CD4-positive, alpha-beta T cell (primary cell): ENCODE data around the gene OBP2B. TPM values are rescaled to one million over a fixed set of nuclear protein-coding genes. Genes with fewer than 3 reads are reported as not detected.

Experiments
- ATAC-seq: fragments of 200-7000 bp; cut with Tn5 transposase; one replicate; pipeline ENCODE4 v1.10.0; 2022; ENCODE audit warnings: mild to moderate bottlenecking; ENCODE audit not compliant: poor library complexity
- CTCF ChIA-PET: fragments of 350-600 bp; sonication (Branson Sonifier 250); formaldehyde crosslinking; loops from one replicate; lab custom pipeline; 2021; ENCODE audit warnings: antibody characterized with exemption, inconsistent platforms; lab: Charles Lee
- POLR2A ChIA-PET: fragments of 350-600 bp; sonication (Branson Sonifier 250); formaldehyde crosslinking; loops from one replicate; lab custom pipeline; 2021; ENCODE audit warnings: antibody characterized with exemption, inconsistent platforms; lab: Charles Lee
- DNase-seq, 14 experiments: peaks; one replicate each; pipeline ENCODE4 v3.0.0-alpha.2; 2013 to 2020; ENCODE audit warnings: mixed read lengths in 2 of 14
- H3K27ac ChIP-seq, 2 donors: one replicate each; pipeline versions ENCODE4 v1.5.1 to v1.7.0; 2013; ENCODE audit warnings: low read length in 2 of 2, low read depth in 1 of 2, mild to moderate bottlenecking in 1 of 2
- H3K27me3 ChIP-seq, 2 experiments: 1 replicate in 1 of 2; 2 replicates in 1 of 2; pipeline versions ENCODE4 v1.6.1 to v1.7.0; 2013; ENCODE audit warnings: low read length in 2 of 2, control low read depth in 1 of 2, mild to moderate bottlenecking in 1 of 2, moderate library complexity in 1 of 2; ENCODE audit not compliant: insufficient read depth in 2 of 2, control insufficient read depth in 1 of 2
- H3K36me3 ChIP-seq: one replicate; pipeline ENCODE4 v1.6.1; 2013; ENCODE audit warnings: low read length, control low read depth; ENCODE audit not compliant: insufficient read depth
- H3K4me1 ChIP-seq: one replicate; pipeline ENCODE4 v1.6.1; 2013; ENCODE audit warnings: low read length, control low read depth; ENCODE audit not compliant: insufficient read depth
- H3K4me3 ChIP-seq: one replicate; pipeline ENCODE4 v1.5.1; 2013; ENCODE audit warnings: mild to moderate bottlenecking, low read length, moderate library complexity
- H3K9me3 ChIP-seq, 2 experiments: 1 replicate in 1 of 2; 2 replicates in 1 of 2; pipeline versions ENCODE4 v1.6.1 to v1.7.0; 2013; ENCODE audit warnings: low read length in 2 of 2, mild to moderate bottlenecking in 2 of 2, control low read depth in 1 of 2, moderate library complexity in 1 of 2; ENCODE audit not compliant: control insufficient read depth in 1 of 2, insufficient read depth in 1 of 2
- H3K27ac Mint-ChIP-seq: one replicate; pipeline ENCODE4 v1.8.0; 2020; ENCODE audit warnings: mixed read lengths
- H3K27me3 Mint-ChIP-seq: one replicate; pipeline ENCODE4 v1.8.0; 2021; ENCODE audit warnings: mixed read lengths
- H3K36me3 Mint-ChIP-seq: one replicate; pipeline ENCODE4 v1.8.0; 2021; ENCODE audit warnings: low read depth, mixed read lengths
- H3K4me1 Mint-ChIP-seq: one replicate; pipeline ENCODE4 v1.8.0; 2021; ENCODE audit warnings: low read depth, mixed read lengths
- H3K4me3 Mint-ChIP-seq: one replicate; pipeline ENCODE4 v1.8.0; 2020; ENCODE audit warnings: mild to moderate bottlenecking, mixed read lengths
- H3K9me3 Mint-ChIP-seq: one replicate; pipeline ENCODE4 v1.8.0; 2020; ENCODE audit warnings: mixed read lengths
- intact Hi-C, 2 experiments: fragments of 100-400 bp; cut with DNase I in 1 of 2; cut with micrococcal nuclease in 1 of 2; formaldehyde crosslinking; loops; one replicate each; pipeline versions ENCODE4 v1.15.1 to v1.9.0; 2023 to 2025; cut with DNase I, micrococcal nuclease
- total RNA-seq, 174 experiments: library from RNA in 2 of 174; stranded (reverse) in 2 of 174; gene quantifications; one replicate each; pipeline ENCODE4 v1.2.3 and lab custom pipeline; 2021 to 2026
- TF ChIP-seq, protein P1 (sequence below): fragments of 200-600 bp; IDR thresholded peaks from one replicate; pipeline ENCODE4 v1.8.0; 2022; ENCODE audit warnings: antibody characterized with exemption, mild to moderate bottlenecking

OBP2B gene
- total RNA-seq, 2 experiments from 2014 or later: not detected

DNA sequence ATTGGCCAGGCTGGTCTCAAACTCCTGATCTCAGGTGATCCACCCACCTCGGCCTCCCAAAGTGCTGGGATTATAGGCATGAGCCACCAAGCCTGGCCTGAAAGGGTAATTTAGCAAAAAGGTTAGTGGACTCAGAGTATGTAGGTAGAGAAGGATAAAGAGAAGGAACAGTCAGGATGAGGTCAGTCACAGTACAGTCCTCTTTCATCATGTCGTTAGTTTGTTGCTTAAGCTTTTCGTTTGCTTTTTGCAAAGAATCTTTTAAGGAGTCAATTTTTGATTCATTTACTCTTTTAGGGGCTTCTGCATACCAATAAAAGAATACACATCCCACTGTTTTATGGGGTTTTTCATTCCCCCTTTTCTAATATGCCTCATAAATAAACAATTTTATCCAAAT lies 27.5 kb downstream of the OBP2B start:
- peaks cover 29% of the 10 kb centered on the region for H3K27me3 Mint-ChIP-seq
- no peak overlapping the region for H3K4me3 ChIP-seq
- no peaks in the 10 kb centered on the region for H3K9me3 ChIP-seq
- H3K36me3 Mint-ChIP-seq: no peaks in the 10 kb centered on the region
- H3K4me1 ChIP-seq: peaks cover 12% of the 10 kb centered on the region
- DNase-seq (no peak), ATAC-seq (no peak)
- ChIA-PET POLR2A (no interaction called here), CTCF (no interaction called here)
- intact Hi-C loops: no loop called here
- H3K27ac Mint-ChIP-seq: no peak overlapping the region
- no peak overlapping the region for H3K27ac ChIP-seq
- no peaks in the 10 kb centered on the region for H3K36me3 ChIP-seq
- peaks cover 19% of the 10 kb centered on the region for H3K4me1 Mint-ChIP-seq
- no peak overlapping the region for H3K4me3 Mint-ChIP-seq
- H3K27me3 ChIP-seq: peaks cover 8 to 14% of the 10 kb centered on the region in 2 experiments
- no peaks in the 10 kb centered on the region for H3K9me3 Mint-ChIP-seq
- TF ChIP-seq, protein P1, sequence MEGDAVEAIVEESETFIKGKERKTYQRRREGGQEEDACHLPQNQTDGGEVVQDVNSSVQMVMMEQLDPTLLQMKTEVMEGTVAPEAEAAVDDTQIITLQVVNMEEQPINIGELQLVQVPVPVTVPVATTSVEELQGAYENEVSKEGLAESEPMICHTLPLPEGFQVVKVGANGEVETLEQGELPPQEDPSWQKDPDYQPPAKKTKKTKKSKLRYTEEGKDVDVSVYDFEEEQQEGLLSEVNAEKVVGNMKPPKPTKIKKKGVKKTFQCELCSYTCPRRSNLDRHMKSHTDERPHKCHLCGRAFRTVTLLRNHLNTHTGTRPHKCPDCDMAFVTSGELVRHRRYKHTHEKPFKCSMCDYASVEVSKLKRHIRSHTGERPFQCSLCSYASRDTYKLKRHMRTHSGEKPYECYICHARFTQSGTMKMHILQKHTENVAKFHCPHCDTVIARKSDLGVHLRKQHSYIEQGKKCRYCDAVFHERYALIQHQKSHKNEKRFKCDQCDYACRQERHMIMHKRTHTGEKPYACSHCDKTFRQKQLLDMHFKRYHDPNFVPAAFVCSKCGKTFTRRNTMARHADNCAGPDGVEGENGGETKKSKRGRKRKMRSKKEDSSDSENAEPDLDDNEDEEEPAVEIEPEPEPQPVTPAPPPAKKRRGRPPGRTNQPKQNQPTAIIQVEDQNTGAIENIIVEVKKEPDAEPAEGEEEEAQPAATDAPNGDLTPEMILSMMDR: no peak

DNA sequence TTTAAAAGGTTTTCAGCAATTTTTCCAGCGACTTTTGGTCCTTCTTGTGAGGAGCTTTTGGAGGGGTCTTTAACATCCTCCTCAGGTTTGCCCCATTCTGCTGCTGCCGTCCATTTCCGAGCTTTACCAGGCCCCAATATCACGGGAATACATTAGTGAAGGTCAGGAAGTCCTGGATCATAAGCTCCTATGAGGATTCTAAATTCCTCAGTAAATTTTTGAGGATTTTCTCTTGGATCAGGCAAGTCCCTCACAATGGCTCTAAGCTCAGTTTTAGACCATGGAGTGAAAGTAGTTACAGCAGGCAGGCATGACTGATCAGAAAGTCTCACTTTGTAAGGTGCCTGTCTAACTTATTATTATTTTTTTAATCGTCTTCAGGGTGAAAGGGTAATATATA lies 28.1 kb downstream of the OBP2B start:
- ATAC-seq: no peak
- H3K4me3 Mint-ChIP-seq: no peak overlapping the region
- no peaks in the 10 kb centered on the region for H3K9me3 ChIP-seq
- TF ChIP-seq, protein P1: no peak
- H3K9me3 Mint-ChIP-seq: no peaks in the 10 kb centered on the region
- no peaks in the 10 kb centered on the region for H3K36me3 Mint-ChIP-seq
- CTCF ChIA-PET: no interaction called here
- H3K27ac Mint-ChIP-seq: no peak overlapping the region
- H3K36me3 ChIP-seq: no peaks in the 10 kb centered on the region
- H3K4me1 Mint-ChIP-seq: peaks cover 16% of the 10 kb centered on the region
- no peak overlapping the region for H3K27ac ChIP-seq
- peaks cover 8 to 14% of the 10 kb centered on the region in 2 experiments for H3K27me3 ChIP-seq
- H3K27me3 Mint-ChIP-seq: peaks cover 29% of the 10 kb centered on the region
- intact Hi-C loops: loop anchor here (1.0 kb wide), 1 partner anchor 78 kb away; no protein-coding TSS in a partner anchor
- DNase-seq: no peak
- POLR2A ChIA-PET: no interaction called here
- no peak overlapping the region for H3K4me3 ChIP-seq
- peaks cover 10% of the 10 kb centered on the region for H3K4me1 ChIP-seq

DNA sequence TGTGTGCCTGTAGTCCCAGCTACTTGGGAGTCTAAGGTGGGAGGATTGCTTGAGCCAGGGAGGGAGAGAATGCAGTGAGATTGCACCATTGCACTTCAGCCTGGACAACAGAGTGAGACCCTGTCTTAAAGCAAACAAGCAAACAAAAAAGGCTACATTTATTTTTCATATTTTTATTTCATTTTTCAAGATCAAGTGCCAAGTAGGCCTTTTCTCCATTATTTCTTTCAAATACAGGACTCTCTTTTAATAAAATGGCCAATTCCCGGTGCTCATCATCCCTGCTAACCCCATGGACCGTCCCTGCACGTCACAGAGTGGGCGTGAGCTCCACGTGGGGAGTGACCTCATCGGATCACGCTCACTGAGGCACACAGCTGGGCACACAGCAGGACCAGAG lies 36.0 kb downstream of the OBP2B start:
- ChIA-PET CTCF (no interaction called here), POLR2A (no interaction called here)
- DNase-seq (no peak), ATAC-seq (no peak)
- Histone ChIP-seq H3K4me3 (no peak overlapping the region), H3K27me3 (no peaks in the 10 kb centered on the region), H3K4me1 (no peaks in the 10 kb centered on the region), H3K27ac (no peak overlapping the region), H3K36me3 (no peaks in the 10 kb centered on the region), H3K9me3 (no peaks in the 10 kb centered on the region)
- H3K27ac Mint-ChIP-seq: no peak overlapping the region
- intact Hi-C loops: no loop called here
- no peaks in the 10 kb centered on the region for H3K27me3 Mint-ChIP-seq
- no peaks in the 10 kb centered on the region for H3K4me1 Mint-ChIP-seq
- no peaks in the 10 kb centered on the region for H3K36me3 Mint-ChIP-seq
- H3K9me3 Mint-ChIP-seq: no peaks in the 10 kb centered on the region
- H3K4me3 Mint-ChIP-seq: no peak overlapping the region
- TF ChIP-seq, protein P1: no peak
